Caco-2 (cell line): Measurements from ENCODE around the gene TTC7B. TPM values are rescaled to one million over a fixed set of nuclear protein-coding genes. Genes with fewer than 3 reads are reported as not detected.
A peak's percentile ranks its signal among the peaks of the same experiment; 100 is the strongest.

ENCODE experiments used
- BruUV-seq: library from RNA; stranded (reverse); fragments of 400-500 nt; replicated peaks from 2 replicates; lab custom pipeline; 2021; lab: Mats Ljungman, UMichigan
- CTCF ChIA-PET: fragments of 300-600 bp; sonication (Branson Sonifier 250); formaldehyde crosslinking; loops from one replicate; lab custom pipeline; 2022; ENCODE audit warnings: antibody characterized with exemption; lab: Charles Lee
- POLR2A ChIA-PET: fragments of 300-600 bp; sonication (Branson Sonifier 250); formaldehyde crosslinking; loops from one replicate; lab custom pipeline; 2022; ENCODE audit warnings: antibody characterized with exemption; lab: Charles Lee
- DNase-seq, 2 experiments: peaks; one replicate each; pipeline versions ENCODE4 v3.0.0 to v3.0.0-alpha.2; 2020 to 2022
- H3K27me3 ChIP-seq: replicated peaks from 2 replicates; pipeline ENCODE4 v1.6.0; 2011; ENCODE audit warnings: low read length; ENCODE audit not compliant: control insufficient read depth, insufficient read depth
- H3K36me3 ChIP-seq: 2 replicates; pipeline ENCODE4 v1.5.1; 2011; ENCODE audit warnings: low read length; ENCODE audit not compliant: control insufficient read depth, insufficient read depth
- H3K4me1 ChIP-seq: fragments of 250-450 bp; sonication (Bioruptor Pico); 2 replicates; pipeline ENCODE4 v1.5.1; 2020; ENCODE audit warnings: mild to moderate bottlenecking
- H3K4me3 ChIP-seq: 2 replicates; pipeline ENCODE4 v1.5.1; 2011; ENCODE audit warnings: low read depth, mild to moderate bottlenecking, control low read depth, low read length
- H3K9me3 ChIP-seq: fragments of 250-450 bp; sonication (Bioruptor Pico); 2 replicates; pipeline ENCODE4 v1.5.1; 2020; ENCODE audit warnings: mild to moderate bottlenecking, moderate library complexity
- H3K27ac Mint-ChIP-seq: one replicate; pipeline ENCODE4 v1.8.0; 2022; ENCODE audit warnings: mixed read lengths; ENCODE audit not compliant: unreplicated experiment
- H3K27me3 Mint-ChIP-seq: one replicate; pipeline ENCODE4 v1.8.0; 2022; ENCODE audit warnings: mixed read lengths; ENCODE audit not compliant: insufficient read depth, unreplicated experiment
- H3K36me3 Mint-ChIP-seq: one replicate; pipeline ENCODE4 v1.8.0; 2022; ENCODE audit warnings: mild to moderate bottlenecking, mixed read lengths; ENCODE audit not compliant: insufficient read depth, unreplicated experiment
- H3K4me1 Mint-ChIP-seq: one replicate; pipeline ENCODE4 v1.8.0; 2022; ENCODE audit warnings: low read depth, mixed read lengths; ENCODE audit not compliant: unreplicated experiment
- H3K4me3 Mint-ChIP-seq: one replicate; pipeline ENCODE4 v1.8.0; 2022; ENCODE audit warnings: mild to moderate bottlenecking, moderate library complexity, mixed read lengths; ENCODE audit not compliant: unreplicated experiment
- H3K9me3 Mint-ChIP-seq: one replicate; pipeline ENCODE4 v1.8.0; 2022; ENCODE audit warnings: mixed read lengths; ENCODE audit not compliant: unreplicated experiment
- CTCF ChIP-seq, 2 experiments: fragments of 200-600 bp in 1 of 2; IDR thresholded peaks; 1 replicate in 1 of 2; 2 replicates in 1 of 2; pipeline versions ENCODE4 v1.5.1 to v1.8.0; 2011 to 2022; ENCODE audit warnings: antibody characterized with exemption in 1 of 2, control low read depth in 1 of 2, inconsistent platforms in 1 of 2, low read depth in 1 of 2, low read length in 1 of 2, mild to moderate bottlenecking in 1 of 2, moderate library complexity in 1 of 2; ENCODE audit not compliant: insufficient read depth in 1 of 2, severe bottlenecking in 1 of 2, unreplicated experiment in 1 of 2
- intact Hi-C: fragments of 100-400 bp; cut with micrococcal nuclease; formaldehyde crosslinking; loops from one replicate; pipeline ENCODE4 v1.10.0; 2022; ENCODE audit not compliant: unreplicated experiment
- total RNA-seq: library from RNA; stranded (reverse); gene quantifications from 2 replicates; pipeline ENCODE4 v1.2.3, GENCODE V29; 2022

Gene TTC7B
- total RNA-seq, 1 experiment from 2014 or later = 28.5 TPM

DNA sequence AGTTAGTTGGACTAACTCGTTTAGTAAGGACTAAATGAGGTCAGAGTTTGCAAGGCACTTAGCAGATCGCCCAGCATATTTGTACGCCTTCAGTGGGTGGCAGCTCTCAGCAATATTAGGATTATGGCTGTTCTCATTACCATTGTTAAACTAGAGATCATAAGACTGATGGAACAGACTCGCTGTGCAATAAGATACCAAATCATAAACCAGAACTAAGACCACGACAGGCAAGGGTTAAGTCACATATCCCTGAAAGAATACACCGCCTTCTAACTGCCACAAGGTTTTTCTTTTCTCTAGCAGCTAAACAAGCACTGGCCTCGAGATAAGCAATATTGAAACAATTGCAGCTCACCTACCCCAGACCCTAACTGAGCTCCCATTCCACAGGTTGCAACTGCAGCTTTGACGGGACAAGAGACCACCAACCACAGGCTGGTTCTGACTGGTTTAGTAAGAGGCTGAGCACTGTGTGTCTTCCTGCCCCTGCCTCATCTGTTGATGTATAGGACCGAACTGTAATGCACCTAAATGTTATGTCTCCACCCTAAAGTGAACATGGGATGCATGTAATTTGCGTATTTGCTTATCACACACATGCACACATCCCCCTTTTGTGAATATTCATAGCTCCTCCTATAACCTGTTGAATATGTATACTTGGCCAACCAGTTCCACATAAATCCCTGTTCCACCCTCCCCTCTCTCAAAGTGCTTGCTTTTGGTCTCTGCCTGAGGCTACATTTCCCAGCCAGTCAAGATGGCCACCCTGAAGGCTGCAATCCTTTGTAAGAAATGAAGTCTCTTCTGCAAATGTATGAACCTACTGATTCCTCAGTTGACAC is 266.2 kb downstream of the TTC7B start:
- no peaks in the 10 kb centered on the region for H3K27me3 ChIP-seq
- ChIA-PET CTCF (interaction anchor here (1.2 kb wide), 1 partner anchor 150 kb away, joined by 4 read pairs; no protein-coding TSS in a partner anchor), POLR2A (no interaction called here)
- intact Hi-C loops = loop anchor here (5.0 kb wide), 1 partner anchor 153 kb away; the partner anchor contains the start of gene CALM1
- no peaks in the 10 kb centered on the region for H3K9me3 Mint-ChIP-seq
- H3K36me3 Mint-ChIP-seq = no peaks in the 10 kb centered on the region
- peaks cover 10% of the 10 kb centered on the region for H3K4me1 Mint-ChIP-seq
- no peaks in the 10 kb centered on the region for H3K36me3 ChIP-seq
- peaks cover 15% of the 10 kb centered on the region for H3K4me1 ChIP-seq
- TF ChIP-seq CTCF (IDR thresholded peaks at IDR 0.05; ENCODE audit: insufficient read depth in 1 of 2, low read depth in 1 of 2, low read length in 1 of 2, severe bottlenecking in 1 of 2, unreplicated experiment in 1 of 2) = no peak
- H3K4me3 Mint-ChIP-seq = no peak overlapping the region
- BruUV-seq = no TSS peak
- peak in 1 of 2 experiments; percentile 39 for DNase-seq
- no peak overlapping the region for H3K27ac Mint-ChIP-seq
- no peak overlapping the region for H3K4me3 ChIP-seq
- no peaks in the 10 kb centered on the region for H3K27me3 Mint-ChIP-seq
- H3K9me3 ChIP-seq = no peaks in the 10 kb centered on the region

GRCh38 chr14:90548455-90548854 is 267.8 kb downstream of the TTC7B start:
- no peaks in the 10 kb centered on the region for H3K36me3 ChIP-seq
- peaks cover 10% of the 10 kb centered on the region for H3K4me1 Mint-ChIP-seq
- POLR2A ChIA-PET = no interaction called here
- peaks cover 15% of the 10 kb centered on the region for H3K4me1 ChIP-seq
- H3K27ac Mint-ChIP-seq = no peak overlapping the region
- no peaks in the 10 kb centered on the region for H3K9me3 Mint-ChIP-seq
- H3K27me3 Mint-ChIP-seq = no peaks in the 10 kb centered on the region
- H3K4me3 Mint-ChIP-seq = no peak overlapping the region
- no peak overlapping the region for H3K4me3 ChIP-seq
- CTCF ChIA-PET = interaction anchor here (0.6 kb wide), 1 partner anchor 12 kb away, joined by 3 read pairs; no protein-coding TSS in a partner anchor
- intact Hi-C loops = no loop called here
- no peak for DNase-seq
- no TSS peak for BruUV-seq
- H3K9me3 ChIP-seq = no peaks in the 10 kb centered on the region
- H3K36me3 Mint-ChIP-seq = no peaks in the 10 kb centered on the region
- TF ChIP-seq CTCF (IDR thresholded peaks at IDR 0.05; ENCODE audit: insufficient read depth in 1 of 2, low read depth in 1 of 2, low read length in 1 of 2, severe bottlenecking in 1 of 2, unreplicated experiment in 1 of 2) = no peak
- no peaks in the 10 kb centered on the region for H3K27me3 ChIP-seq

DNA sequence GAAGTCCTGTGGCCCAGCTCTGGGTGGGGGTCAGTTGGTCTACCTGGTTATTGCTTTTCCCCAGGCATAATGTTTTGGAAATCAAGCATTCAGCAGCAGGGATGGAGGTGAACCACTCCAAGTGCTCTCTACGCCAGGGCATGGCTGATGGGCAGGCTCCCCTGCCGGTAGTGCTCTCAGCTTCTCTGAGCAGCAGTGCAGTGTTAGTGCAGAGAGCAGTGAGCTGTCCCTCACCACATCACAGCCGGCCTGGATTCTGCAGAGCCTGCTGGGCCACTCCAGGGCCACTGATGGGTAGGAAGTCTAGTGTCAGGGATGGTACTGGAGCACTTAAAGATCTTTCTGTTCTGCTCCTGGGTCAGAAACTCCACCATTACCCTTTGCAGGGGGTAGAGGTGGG is 268.3 kb downstream of the TTC7B start:
- CTCF ChIA-PET = interaction anchor here (0.6 kb wide), 1 partner anchor 11 kb away, joined by 3 read pairs; no protein-coding TSS in a partner anchor
- Histone ChIP-seq H3K4me3 (no peak overlapping the region), H3K9me3 (no peaks in the 10 kb centered on the region), H3K4me1 (peaks cover 15% of the 10 kb centered on the region), H3K36me3 (no peaks in the 10 kb centered on the region), H3K27me3 (no peaks in the 10 kb centered on the region)
- Mint-ChIP-seq H3K4me3 (no peak overlapping the region), H3K27ac (no peak overlapping the region), H3K36me3 (no peaks in the 10 kb centered on the region), H3K4me1 (peaks cover 10% of the 10 kb centered on the region), H3K9me3 (no peaks in the 10 kb centered on the region), H3K27me3 (no peaks in the 10 kb centered on the region)
- intact Hi-C loops = no loop called here
- DNase-seq = no peak
- BruUV-seq = no TSS peak
- POLR2A ChIA-PET = no interaction called here
- TF ChIP-seq CTCF (IDR thresholded peaks at IDR 0.05; ENCODE audit: insufficient read depth in 1 of 2, low read depth in 1 of 2, low read length in 1 of 2, severe bottlenecking in 1 of 2, unreplicated experiment in 1 of 2) = no peak
